PC-3 (cell line): ENCODE results near the gene CST2. TPM values are rescaled to one million over a fixed set of nuclear protein-coding genes. Genes with fewer than 3 reads are reported as not detected.
A peak's percentile ranks its signal among the peaks of the same experiment; 100 is the strongest.
"Not testable (repeated sequence)": the region's sequence is repeated elsewhere in the genome, so short reads cannot be mapped to it uniquely, and the experiment has no call there.

Experiments used
- ATAC-seq: fragments of 200-7000 bp; cut with Tn5 transposase; 2 replicates; pipeline ENCODE4 v1.9.1; 2020; ENCODE audit warnings: mild to moderate bottlenecking, moderate library complexity
- BruUV-seq: library from RNA; stranded (reverse); fragments of 400-500 nt; replicated peaks from 2 replicates; lab custom pipeline; 2021; lab: Mats Ljungman, UMichigan
- CTCF ChIA-PET: fragments of 300-600 bp; sonication (Branson Sonifier 250); formaldehyde crosslinking; loops from one replicate; lab custom pipeline; 2022; ENCODE audit warnings: antibody characterized with exemption; lab: Charles Lee
- POLR2A ChIA-PET: fragments of 300-600 bp; sonication (Branson Sonifier 250); formaldehyde crosslinking; loops from one replicate; lab custom pipeline; 2022; ENCODE audit warnings: antibody characterized with exemption; ENCODE audit not compliant: unreplicated experiment; lab: Charles Lee
- DNase-seq: peaks from one replicate; pipeline ENCODE4 v3.0.0-alpha.2; 2015
- H2AFZ ChIP-seq: fragments of 300-600 bp; sonication (generic); 2 replicates; pipeline ENCODE4 v1.6.0; 2016; ENCODE audit warnings: antibody characterized with exemption, low read length
- H3F3A ChIP-seq: fragments of 300-600 bp; sonication (generic); one replicate; pipeline ENCODE4 v1.6.0; 2017; ENCODE audit warnings: antibody characterized with exemption, low read length, control low read depth, mild to moderate bottlenecking; ENCODE audit not compliant: unreplicated experiment
- H3K27ac ChIP-seq: fragments of 300-600 bp; sonication (generic); 2 replicates; pipeline ENCODE4 v1.5.1; 2016; ENCODE audit warnings: mild to moderate bottlenecking, low read length
- H3K27me3 ChIP-seq: fragments of 300-600 bp; sonication (generic); 2 replicates; pipeline ENCODE4 v1.6.1; 2016; ENCODE audit warnings: low read length, mixed read lengths
- H3K36me3 ChIP-seq: fragments of 300-600 bp; sonication (generic); 2 replicates; pipeline ENCODE4 v1.6.1; 2016; ENCODE audit warnings: low read depth, mixed run types, low read length, mixed read lengths
- H3K4me1 ChIP-seq: fragments of 300-600 bp; sonication (generic); 2 replicates; pipeline ENCODE4 v1.5.1; 2016; ENCODE audit warnings: low read length; ENCODE audit not compliant: insufficient read depth
- H3K4me2 ChIP-seq: fragments of 300-600 bp; sonication (generic); 2 replicates; pipeline ENCODE4 v1.6.0; 2016; ENCODE audit warnings: low read length
- H3K4me3 ChIP-seq: fragments of 300-600 bp; sonication (generic); 2 replicates; pipeline ENCODE4 v1.5.1; 2016; ENCODE audit warnings: mild to moderate bottlenecking, low read length, mixed read lengths
- H3K79me2 ChIP-seq: fragments of 300-600 bp; sonication (generic); 2 replicates; pipeline ENCODE4 v1.6.1; 2017; ENCODE audit warnings: low read length, mixed read lengths
- H3K9ac ChIP-seq: fragments of 300-600 bp; sonication (generic); 2 replicates; pipeline ENCODE4 v1.6.0; 2016; ENCODE audit warnings: mild to moderate bottlenecking, low read length
- H3K9me2 ChIP-seq: fragments of 300-600 bp; sonication (generic); replicated peaks from 2 replicates; pipeline ENCODE4 v1.6.1; 2016; ENCODE audit warnings: mixed run types, low read length, mixed read lengths
- H3K9me3 ChIP-seq: fragments of 300-600 bp; sonication (generic); 2 replicates; pipeline ENCODE4 v1.6.1; 2016; ENCODE audit warnings: low read length, mixed read lengths
- H4K20me1 ChIP-seq: fragments of 300-600 bp; sonication (generic); 2 replicates; pipeline ENCODE4 v1.6.1; 2016; ENCODE audit warnings: low read length, mixed read lengths
- EZH2 ChIP-seq: fragments of 300-600 bp; sonication (generic); IDR thresholded peaks from one replicate; pipeline ENCODE4 v1.6.1; 2017; ENCODE audit warnings: antibody characterized with exemption, mild to moderate bottlenecking, low read length; ENCODE audit not compliant: unreplicated experiment
- EZH2phosphoT487 ChIP-seq: fragments of 300-600 bp; sonication (generic); IDR thresholded peaks from 2 replicates; pipeline ENCODE4 v1.6.1; 2018; ENCODE audit warnings: mild to moderate bottlenecking, antibody characterized with exemption, low read length, borderline replicate concordance
- intact Hi-C: fragments of 100-400 bp; cut with micrococcal nuclease; formaldehyde crosslinking; loops from 2 replicates; pipeline ENCODE4 v1.9.0; 2023
- total RNA-seq: library from RNA; depleted of rRNA; stranded (reverse); fragments of >200 nt; gene quantifications from 2 replicates; pipeline ENCODE4 v1.2.3, GENCODE V29; 2014
- TF ChIP-seq, protein P1 (sequence below): fragments of 300-600 bp; sonication (generic); conservative IDR thresholded peaks from 2 replicates; pipeline ENCODE4 v1.5.1; 2017; ENCODE audit warnings: antibody characterized with exemption, low read depth, mild to moderate bottlenecking, low read length

Gene CST2
- total RNA-seq, 1 experiment from 2014 or later: not detected

DNA sequence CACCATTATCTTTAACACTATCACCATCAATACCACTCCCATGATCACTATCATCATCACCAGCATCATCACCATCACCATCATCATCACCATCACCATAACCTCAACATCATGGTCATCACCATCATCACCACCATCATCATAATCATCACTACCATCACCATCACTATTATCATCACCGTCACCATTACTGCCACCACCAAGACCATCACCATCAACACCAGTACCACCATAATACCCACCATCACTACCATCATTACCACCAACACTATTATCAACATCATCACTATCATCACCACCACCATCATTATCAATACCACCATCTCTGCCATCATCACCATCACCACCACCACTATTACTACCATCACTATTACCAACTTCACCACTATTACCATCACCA is 43.1 kb downstream of the CST2 start:
- H2AFZ ChIP-seq: no peak overlapping the region
- CTCF ChIA-PET: no interaction called here
- H3K79me2 ChIP-seq: no peaks in the 10 kb centered on the region
- H3K9ac ChIP-seq: no peak overlapping the region
- no peaks in the 10 kb centered on the region for H3K4me1 ChIP-seq
- no peak overlapping the region for H3K4me2 ChIP-seq
- POLR2A ChIA-PET: no interaction called here
- no peak overlapping the region for H3K4me3 ChIP-seq
- H3K9me3 ChIP-seq: no peaks in the 10 kb centered on the region
- no peak for DNase-seq
- peaks cover 17% of the 10 kb centered on the region; the same call in 1 of the 2 replicates for H3K27me3 ChIP-seq
- H3K27ac ChIP-seq: no peak overlapping the region
- no peak for TF ChIP-seq EZH2phosphoT487
- TF ChIP-seq, protein P1, sequence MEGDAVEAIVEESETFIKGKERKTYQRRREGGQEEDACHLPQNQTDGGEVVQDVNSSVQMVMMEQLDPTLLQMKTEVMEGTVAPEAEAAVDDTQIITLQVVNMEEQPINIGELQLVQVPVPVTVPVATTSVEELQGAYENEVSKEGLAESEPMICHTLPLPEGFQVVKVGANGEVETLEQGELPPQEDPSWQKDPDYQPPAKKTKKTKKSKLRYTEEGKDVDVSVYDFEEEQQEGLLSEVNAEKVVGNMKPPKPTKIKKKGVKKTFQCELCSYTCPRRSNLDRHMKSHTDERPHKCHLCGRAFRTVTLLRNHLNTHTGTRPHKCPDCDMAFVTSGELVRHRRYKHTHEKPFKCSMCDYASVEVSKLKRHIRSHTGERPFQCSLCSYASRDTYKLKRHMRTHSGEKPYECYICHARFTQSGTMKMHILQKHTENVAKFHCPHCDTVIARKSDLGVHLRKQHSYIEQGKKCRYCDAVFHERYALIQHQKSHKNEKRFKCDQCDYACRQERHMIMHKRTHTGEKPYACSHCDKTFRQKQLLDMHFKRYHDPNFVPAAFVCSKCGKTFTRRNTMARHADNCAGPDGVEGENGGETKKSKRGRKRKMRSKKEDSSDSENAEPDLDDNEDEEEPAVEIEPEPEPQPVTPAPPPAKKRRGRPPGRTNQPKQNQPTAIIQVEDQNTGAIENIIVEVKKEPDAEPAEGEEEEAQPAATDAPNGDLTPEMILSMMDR: no peak
- TF ChIP-seq EZH2: no peak
- H3K9me2 ChIP-seq: no peaks in the 10 kb centered on the region
- no peaks in the 10 kb centered on the region for H3F3A ChIP-seq
- BruUV-seq: no TSS peak
- ATAC-seq: no peak
- intact Hi-C loops: no loop called here
- H3K36me3 ChIP-seq: no peaks in the 10 kb centered on the region
- no peaks in the 10 kb centered on the region for H4K20me1 ChIP-seq

DNA sequence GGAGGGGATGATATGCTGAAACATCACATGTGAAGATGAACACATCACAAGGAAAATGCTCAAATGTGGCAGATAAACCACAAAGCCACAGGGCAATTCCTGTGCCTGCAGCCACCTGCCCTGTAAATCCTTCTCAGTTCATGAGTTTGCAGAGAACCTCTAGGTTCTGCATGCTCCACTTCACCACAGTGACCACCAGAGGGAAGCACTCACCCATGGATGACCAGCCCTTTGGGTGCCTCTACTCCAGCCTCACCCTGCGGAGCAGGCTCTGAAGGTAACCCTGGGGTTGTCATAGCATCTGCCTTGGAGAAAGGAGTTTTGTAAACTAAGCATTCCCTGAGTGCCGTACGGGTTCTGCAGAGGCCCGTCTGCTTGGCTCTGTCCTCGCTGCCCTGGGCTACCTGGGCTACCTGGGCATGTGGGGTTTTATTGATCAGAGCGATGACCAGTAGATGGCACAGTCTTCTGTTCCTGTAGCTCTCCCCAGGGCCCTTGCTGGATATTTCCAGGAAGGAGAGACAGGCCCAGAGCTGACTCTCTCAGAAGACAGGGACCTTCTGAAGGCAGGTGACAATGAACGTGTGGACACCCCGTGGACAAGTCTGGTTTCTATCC is 44.1 kb downstream of the CST2 start:
- Histone ChIP-seq H3K36me3 (no peaks in the 10 kb centered on the region), H3K79me2 (no peaks in the 10 kb centered on the region), H2AFZ (no peak overlapping the region), H3K4me3 (no peak overlapping the region), H4K20me1 (no peaks in the 10 kb centered on the region), H3K9ac (no peak overlapping the region), H3K9me3 (no peaks in the 10 kb centered on the region), H3K4me2 (no peak overlapping the region), H3K9me2 (no peaks in the 10 kb centered on the region), H3K27ac (no peak overlapping the region), H3K4me1 (no peaks in the 10 kb centered on the region), H3F3A (no peaks in the 10 kb centered on the region), H3K27me3 (peaks cover 17% of the 10 kb centered on the region; the same call in 1 of the 2 replicates)
- peak; percentile 68 for DNase-seq
- peak; percentile 58 for ATAC-seq
- ChIA-PET POLR2A (no interaction called here), CTCF (no interaction called here)
- BruUV-seq: no TSS peak
- intact Hi-C loops: no loop called here
- TF ChIP-seq, protein P1: peak; percentile 92
- TF ChIP-seq EZH2: no peak
- no peak for TF ChIP-seq EZH2phosphoT487

DNA sequence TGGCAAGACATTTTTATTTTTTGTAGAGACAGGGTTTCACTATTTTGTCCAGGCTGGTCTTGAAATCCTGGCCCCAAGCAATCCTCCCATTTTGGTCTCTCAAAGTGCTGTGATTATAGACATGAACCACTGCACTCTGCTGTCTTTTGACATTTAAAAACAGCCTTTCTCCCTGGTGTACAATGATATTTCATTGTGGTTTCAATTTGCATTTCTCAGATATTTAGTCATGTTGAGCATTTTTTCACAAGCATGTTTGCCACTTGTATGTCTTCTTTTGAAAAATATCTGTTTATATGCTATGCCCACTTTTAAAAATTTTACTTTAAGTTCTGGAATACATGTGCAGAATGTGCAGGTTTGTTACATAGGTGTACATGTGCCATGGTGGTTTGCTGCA is 47.9 kb downstream of the CST2 start:
- H3K79me2 ChIP-seq, DNase-seq, H3K4me2 ChIP-seq, H3K9me2 ChIP-seq, H2AFZ ChIP-seq, H3K4me1 ChIP-seq, H3F3A ChIP-seq, ATAC-seq, POLR2A ChIA-PET, BruUV-seq, H3K9me3 ChIP-seq, H3K9ac ChIP-seq, H3K4me3 ChIP-seq, H4K20me1 ChIP-seq, H3K36me3 ChIP-seq, CTCF ChIA-PET, H3K27ac ChIP-seq, intact Hi-C loops: not testable (repeated sequence)
- peaks cover 12% of the 10 kb centered on the region for H3K27me3 ChIP-seq

DNA sequence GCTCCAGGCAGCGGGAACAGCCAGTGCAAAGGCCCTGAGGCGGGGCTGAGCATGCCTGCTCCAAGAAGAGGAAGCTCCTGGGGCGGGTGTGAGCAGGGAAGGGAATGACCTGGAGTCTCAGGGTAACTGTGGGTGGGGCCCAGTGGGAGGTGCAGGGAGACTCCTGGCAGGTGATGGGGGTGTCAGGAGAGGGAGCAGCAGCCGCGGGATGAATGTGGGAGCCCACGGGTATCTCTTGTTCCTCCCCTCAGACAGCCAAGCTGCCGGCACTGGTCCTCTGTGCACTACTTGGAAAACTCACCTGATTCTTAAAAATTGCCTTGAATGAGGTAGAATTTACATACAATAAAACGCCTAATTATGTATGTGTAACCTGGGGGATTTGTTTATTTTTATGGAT is 49.1 kb downstream of the CST2 start:
- H3K9me2 ChIP-seq, ATAC-seq: not testable (repeated sequence)

More for the DNA sequence above, 49.1 kb downstream of the CST2 start:
- H2AFZ ChIP-seq, H3K27ac ChIP-seq, intact Hi-C loops, H3K4me3 ChIP-seq, DNase-seq, BruUV-seq, H3K4me2 ChIP-seq, H3K9me3 ChIP-seq, H4K20me1 ChIP-seq, H3K36me3 ChIP-seq, H3K9ac ChIP-seq, H3K79me2 ChIP-seq, H3F3A ChIP-seq, POLR2A ChIA-PET, H3K4me1 ChIP-seq, CTCF ChIA-PET: not testable (repeated sequence)
- H3K27me3 ChIP-seq: peaks cover 23% of the 10 kb centered on the region
